Diencephalon (tissue), 1 donor: Measurements from ENCODE around the gene PIN1. TPM values are rescaled to one million over a fixed set of nuclear protein-coding genes. Genes with fewer than 3 reads are reported as not detected.

Experiments
- small RNA-seq: library from RNA; depleted of rRNA; stranded (forward); fragments of <200 nt; gene quantifications from one replicate; pipeline ENCODE3, GENCODE V24; 2014
- total RNA-seq: library from RNA; depleted of rRNA; stranded (reverse); fragments of >200 nt; gene quantifications from one replicate; pipeline ENCODE4 v1.2.3, GENCODE V29; 2014

The PIN1 gene
- 106 TPM for total RNA-seq

DNA sequence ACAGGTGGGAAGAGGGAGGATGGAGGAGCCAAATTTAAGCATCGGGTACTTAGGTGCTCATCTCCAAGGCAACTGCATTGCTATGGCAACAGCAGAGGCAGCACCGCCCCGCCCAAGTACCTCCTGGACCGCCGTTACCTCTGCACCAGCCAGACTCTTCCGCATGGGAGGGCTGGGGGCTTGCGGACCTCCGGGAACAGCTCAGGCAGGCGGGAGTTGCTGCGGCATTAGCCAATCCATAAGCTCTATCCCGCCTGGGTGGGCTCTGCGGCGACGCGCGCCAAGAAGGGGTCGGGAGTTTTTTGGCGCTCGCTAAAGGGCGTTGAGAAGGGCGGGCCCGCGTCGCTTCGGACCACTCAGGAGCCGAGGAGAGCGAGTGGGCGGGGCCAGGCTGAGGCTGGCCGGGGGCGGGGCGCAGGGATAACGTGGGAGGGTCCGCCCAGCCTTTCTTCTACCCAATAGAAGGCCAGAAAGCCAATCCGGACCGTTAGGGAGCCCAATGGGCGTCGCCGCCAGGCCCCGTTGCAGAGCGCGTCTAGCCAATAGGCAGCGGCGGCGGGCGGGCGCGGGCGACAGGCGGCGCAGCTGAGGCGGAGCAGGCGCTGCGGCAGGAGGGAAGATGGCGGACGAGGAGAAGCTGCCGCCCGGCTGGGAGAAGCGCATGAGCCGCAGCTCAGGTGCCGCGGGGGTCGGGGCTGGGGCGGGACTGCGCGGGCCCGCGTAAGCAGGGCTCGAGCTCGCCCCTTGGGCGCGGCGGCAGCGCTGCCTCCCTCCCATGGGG lies at the start of gene PIN1:
TSS of gene PIN1 (plus strand) at position 593 of the 781 bp plus-strand sequence. CDS start at position 620, 27 bp downstream.

DNA sequence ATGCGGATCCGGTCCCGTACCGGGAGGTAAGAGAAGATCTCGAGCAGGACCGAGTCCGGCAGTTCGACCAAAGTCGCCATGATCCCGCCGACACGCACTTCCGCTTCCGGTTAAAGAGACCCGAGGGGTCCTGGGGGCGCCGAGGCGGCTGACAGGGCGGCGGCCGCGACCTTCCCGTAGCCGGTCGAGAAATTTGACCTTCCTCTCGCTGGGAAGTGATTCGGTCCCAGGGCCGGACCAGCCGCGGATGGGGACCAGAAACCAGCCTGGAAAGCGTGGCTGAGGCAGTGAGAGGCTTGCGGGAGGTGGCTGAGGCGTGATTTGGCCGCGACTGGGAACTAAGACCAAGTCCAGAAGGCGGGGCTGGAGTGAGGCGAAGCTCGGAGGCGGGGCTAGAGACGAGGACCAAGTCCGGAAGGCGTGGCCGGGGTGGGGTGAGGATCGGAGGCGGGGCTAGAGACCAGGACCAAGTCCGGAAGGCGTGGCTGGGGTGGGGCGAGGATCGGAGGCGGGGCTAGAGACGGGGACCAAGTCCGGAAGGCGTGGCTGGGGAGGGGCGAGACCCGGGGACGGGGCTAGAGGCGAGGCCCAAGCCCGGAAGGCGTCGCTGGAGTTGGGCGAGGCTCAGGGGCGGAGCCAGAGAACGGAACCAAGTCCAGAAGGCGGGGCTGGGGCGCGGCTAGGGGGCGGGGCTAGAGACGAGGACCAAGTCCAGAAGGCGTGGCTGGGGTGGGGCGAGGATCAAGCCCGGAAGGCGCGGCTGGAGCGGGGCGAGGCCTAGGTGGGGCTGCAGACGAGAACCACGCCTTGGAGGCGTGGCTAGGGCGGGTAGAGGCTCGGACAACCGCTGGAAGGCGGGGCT lies 16.2 kb upstream of the PIN1 start, which contains the start of gene FBXL12:
TSS of gene FBXL12 (minus strand) at position 346 of the 862 bp plus-strand sequence. CDS start at position 80, 266 bp downstream.

DNA sequence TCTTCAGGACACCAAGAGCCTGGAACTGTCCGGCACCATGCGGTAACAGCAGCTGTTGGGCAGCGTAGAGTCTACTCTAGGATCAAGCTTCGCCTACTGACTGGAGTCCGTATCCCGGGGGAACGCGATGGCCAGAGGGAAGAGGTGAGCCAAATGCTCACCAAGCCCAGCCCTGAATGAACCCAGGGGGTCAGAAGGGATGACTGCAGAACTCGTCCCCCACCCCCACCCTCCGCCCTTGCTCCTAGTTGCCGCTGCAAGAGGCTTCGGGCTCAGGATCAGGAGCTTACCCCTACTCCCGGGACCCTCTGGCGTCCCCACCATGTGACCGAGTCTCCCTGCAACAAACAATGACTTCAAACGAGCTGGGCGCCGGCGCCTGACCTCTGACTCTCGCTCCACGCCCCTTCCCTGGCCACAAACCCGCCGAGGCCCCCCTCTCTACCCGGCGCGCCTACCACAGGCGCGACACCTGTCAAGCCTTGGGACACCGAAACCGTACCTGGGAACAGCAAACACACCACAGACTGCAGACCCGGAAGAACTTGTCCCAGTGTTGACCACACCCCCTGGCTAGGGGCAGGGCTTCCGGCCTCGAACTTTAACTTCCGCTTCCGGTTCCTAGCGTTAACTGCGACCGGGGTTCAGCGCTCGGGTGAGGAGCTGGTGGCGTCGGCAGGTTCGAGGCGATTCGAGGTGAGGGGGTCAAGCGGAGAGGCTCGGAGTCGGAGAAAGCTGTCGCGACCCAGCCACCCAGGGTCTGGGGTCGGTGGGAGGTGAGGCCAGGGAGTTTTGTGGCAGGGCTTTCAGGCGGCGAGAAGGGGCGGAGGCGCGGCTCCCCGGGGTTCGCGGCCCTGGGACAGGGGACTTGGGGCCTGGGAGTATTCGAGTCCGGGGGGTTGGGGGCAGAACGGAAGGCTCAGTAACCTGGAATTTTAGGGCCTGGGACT lies 7.6 kb upstream of the PIN1 start, which contains the start of gene UBL5:
TSS of gene UBL5 (plus strand) at position 630 of the 950 bp plus-strand sequence. CDS start 420 bp downstream, outside the sequence.

Small RNA genes lying within 50 kb of the gene (small RNA-seq; reads per million reads assigned to genes)
- not detected for gene RF00156

Other genes with a start within 250 kb of the PIN1 start
- gene ZNF561, start 214.1 kb upstream of the PIN1 start, total RNA-seq, result 43.1 TPM
- gene ZNF562, start 160.2 kb upstream of the PIN1 start, total RNA-seq, result 71.0 TPM
- 20.5 TPM for gene ZNF846, start 66.6 kb upstream of the PIN1 start, total RNA-seq
- gene FBXL12, start 16.2 kb upstream of the PIN1 start, total RNA-seq, result 8.8 TPM
- gene UBL5, start 7.4 kb upstream of the PIN1 start, total RNA-seq, result 165 TPM
- gene OLFM2, start 101.2 kb downstream of the PIN1 start, total RNA-seq, result 106 TPM
- gene COL5A3, start 175.2 kb downstream of the PIN1 start, total RNA-seq, result 1.2 TPM
- gene RDH8, start 178.2 kb downstream of the PIN1 start, total RNA-seq, result not detected